Mucosa of descending colon (tissue), 3 donors: ENCODE measurements around the gene NR6A1. TPM values are rescaled to one million over a fixed set of nuclear protein-coding genes. Genes with fewer than 3 reads are reported as not detected.
A peak's percentile ranks its signal among the peaks of the same experiment; 100 is the strongest.
"Not testable (repeated sequence)": the region's sequence is repeated elsewhere in the genome, so short reads cannot be mapped to it uniquely, and the experiment has no call there.

Experiments
- ATAC-seq: fragments of 200-7000 bp; cut with Tn5 transposase; one replicate; pipeline ENCODE4 v1.9.1; 2020; ENCODE audit warnings: mild to moderate bottlenecking, moderate library complexity
- DNase-seq, 3 donors: peaks; one replicate each; pipeline ENCODE4 v3.0.0-alpha.2; 2020
- H3K36me3 ChIP-seq: fragments of 200-600 bp; one replicate; pipeline ENCODE4 v1.8.0; 2021; ENCODE audit warnings: low read depth, mild to moderate bottlenecking
- H3K4me1 ChIP-seq: fragments of 200-600 bp; one replicate; pipeline ENCODE4 v1.8.0; 2021; ENCODE audit warnings: low read depth, mild to moderate bottlenecking
- H3K4me3 ChIP-seq: fragments of 200-600 bp; one replicate; pipeline ENCODE4 v1.8.0; 2021; ENCODE audit warnings: mild to moderate bottlenecking
- H3K9me3 ChIP-seq: fragments of 200-600 bp; one replicate; pipeline ENCODE4 v1.8.0; 2021; ENCODE audit warnings: mild to moderate bottlenecking
- CTCF ChIP-seq: fragments of 200-600 bp; IDR thresholded peaks from one replicate; pipeline ENCODE4 v1.8.0; 2022; ENCODE audit warnings: antibody characterized with exemption, mild to moderate bottlenecking
- intact Hi-C, 2 donors: fragments of 100-400 bp; cut with DNase I in 1 of 2; cut with micrococcal nuclease in 1 of 2; formaldehyde crosslinking; loops; one replicate each; pipeline versions ENCODE4 v1.11.0 to v1.11.1; 2022; cut with DNase I, micrococcal nuclease
- total RNA-seq, 3 donors: library from RNA; stranded (reverse); fragmentation: NEBNext Ultra II Directional in 2 of 3; extraction: Animal tissue kit (Norgen Biotek cat#: 25700) in 2 of 3; gene quantifications; one replicate each; pipeline versions ENCODE4 v1.2.1 to v1.2.4, GENCODE V29; 2021 to 2023
- donor health status: DM: no; HTN: no; CAD: no; lungs with moderate emphysema.
- donor health status: DM: no; HTN: no; CAD: no.
- donor health status: DM: no; HTN: yes; CAD: no.

NR6A1 gene
- total RNA-seq, 3 donors from 2014 or later = 5.6 to 8.4 (median 7.0) TPM

DNA sequence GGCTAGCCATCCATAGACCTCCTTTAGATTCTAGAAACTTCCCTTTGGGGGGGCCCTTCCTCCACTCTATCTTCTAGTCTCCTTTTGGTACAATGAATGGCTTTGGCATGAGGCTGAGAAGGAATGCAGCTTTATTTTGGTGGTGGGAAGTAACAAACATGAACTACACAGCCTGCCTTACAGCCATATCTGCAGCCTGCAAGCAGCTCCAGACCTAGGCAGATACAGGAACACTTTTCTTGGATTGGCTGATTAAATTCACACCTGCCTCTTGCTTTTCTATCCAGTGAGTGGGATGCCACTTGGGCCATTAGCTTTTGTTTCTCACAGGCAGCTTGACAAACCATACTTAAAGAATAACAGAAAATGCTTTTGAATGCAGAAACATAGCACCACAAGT, 28.2 kb downstream of the NR6A1 start:
- H3K4me3 ChIP-seq = no peak overlapping the region
- peaks cover 2% of the 10 kb centered on the region for H3K4me1 ChIP-seq
- ATAC-seq (no peak), DNase-seq (no peak)
- TF ChIP-seq CTCF = no peak
- no peaks in the 10 kb centered on the region for H3K9me3 ChIP-seq
- intact Hi-C loops = no loop called here
- H3K36me3 ChIP-seq = no peaks in the 10 kb centered on the region

- H3K4me3 ChIP-seq = no peak overlapping the region
- DNase-seq (no peak), ATAC-seq (no peak)
- no peaks in the 10 kb centered on the region for H3K9me3 ChIP-seq
- intact Hi-C loops = no loop called here
- no peak for TF ChIP-seq CTCF
- peaks cover 2% of the 10 kb centered on the region for H3K4me1 ChIP-seq
- H3K36me3 ChIP-seq = no peaks in the 10 kb centered on the region
Observed at GRCh38 chr9:124741662-124742061, 29.4 kb downstream of the NR6A1 start.

DNA sequence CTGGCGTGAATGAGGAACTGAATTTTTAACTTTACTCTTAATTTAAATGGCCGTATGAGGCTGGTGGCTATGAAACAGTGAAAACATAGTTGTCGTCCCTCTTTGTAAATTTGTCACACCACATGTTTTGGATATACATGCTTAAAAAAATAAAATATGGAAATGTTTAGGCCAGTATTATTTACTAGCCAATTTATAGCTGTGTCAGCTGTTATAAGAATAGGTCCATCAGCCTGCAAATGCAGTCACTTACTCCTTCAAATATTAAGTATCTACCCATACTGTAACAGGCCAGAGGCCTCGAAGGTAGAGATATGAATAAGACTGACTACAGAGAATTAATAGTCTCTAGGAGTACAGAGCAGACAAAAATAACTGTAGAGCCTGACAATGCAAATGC, 30.0 kb downstream of the NR6A1 start:
- TF ChIP-seq CTCF = no peak
- intact Hi-C loops = no loop called here
- Histone ChIP-seq H3K9me3 (no peaks in the 10 kb centered on the region), H3K4me1 (peaks cover 2% of the 10 kb centered on the region), H3K4me3 (no peak overlapping the region), H3K36me3 (no peaks in the 10 kb centered on the region)
- no peak for ATAC-seq
- DNase-seq = no peak

DNA sequence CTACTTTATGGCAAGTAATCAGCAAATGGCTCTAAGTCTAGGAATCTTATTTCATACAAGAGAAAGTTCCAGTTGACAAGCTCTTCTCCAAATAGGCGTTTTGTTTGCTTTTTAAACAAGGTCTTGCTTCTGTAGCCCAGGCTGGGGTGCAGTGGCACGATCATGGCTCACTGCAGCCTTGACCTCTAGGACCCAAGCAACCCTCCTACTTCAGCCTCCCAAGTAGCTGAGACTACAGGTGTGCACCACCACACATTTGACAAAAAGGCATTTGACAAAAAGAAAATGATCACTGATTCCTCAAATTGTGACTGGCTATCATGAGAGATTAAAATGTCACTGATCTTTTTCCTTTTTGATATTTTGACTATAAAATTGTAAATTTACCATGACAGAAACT, 31.8 kb downstream of the NR6A1 start:
- TF ChIP-seq CTCF = no peak
- H3K4me1 ChIP-seq = peaks cover 11% of the 10 kb centered on the region
- no peaks in the 10 kb centered on the region for H3K36me3 ChIP-seq
- no peak for ATAC-seq
- no peaks in the 10 kb centered on the region for H3K9me3 ChIP-seq
- intact Hi-C loops = no loop called here
- H3K4me3 ChIP-seq = no peak overlapping the region
- DNase-seq = peak in 1 of 3 donors; percentile 19

DNA sequence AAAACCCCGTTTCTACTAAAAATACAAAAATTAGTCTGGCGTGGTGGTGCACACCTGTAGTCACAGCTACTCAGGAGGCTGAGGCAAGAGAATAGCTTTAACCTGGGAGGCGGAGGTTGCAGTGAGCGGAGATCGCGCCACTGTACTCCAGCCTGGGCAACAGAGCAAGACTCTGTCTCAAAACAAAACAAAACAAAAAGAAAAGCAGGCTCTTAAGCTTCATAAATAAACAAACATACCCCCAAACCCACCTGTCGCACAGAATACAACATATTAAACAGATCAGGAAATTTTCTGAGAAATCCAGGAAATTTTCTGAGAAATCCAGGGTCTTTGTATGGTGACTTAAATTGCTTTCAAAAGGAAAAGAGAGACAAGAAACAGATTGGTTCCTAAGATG, 33.0 kb downstream of the NR6A1 start:
- ATAC-seq, H3K9me3 ChIP-seq, H3K4me1 ChIP-seq, DNase-seq, H3K4me3 ChIP-seq, intact Hi-C loops, H3K36me3 ChIP-seq: not testable (repeated sequence)

DNA sequence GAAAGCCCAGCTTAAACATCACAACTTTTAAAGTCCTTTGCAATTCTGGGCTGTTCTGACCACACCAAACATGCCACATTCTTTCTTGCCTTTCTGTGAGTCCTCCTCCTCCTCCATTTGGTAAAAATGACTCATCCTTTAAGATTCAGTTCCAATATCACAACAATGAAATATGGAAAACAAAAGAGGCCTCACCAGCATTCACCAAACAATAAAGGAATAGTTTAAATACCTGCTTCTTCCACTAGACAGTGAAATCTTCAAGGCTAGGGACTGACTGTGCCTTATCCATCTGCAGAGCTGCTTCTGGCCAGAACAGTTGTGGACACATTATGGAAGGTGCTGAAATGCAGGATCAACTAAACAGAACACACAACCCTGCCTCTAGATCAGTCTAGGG, 36.0 kb downstream of the NR6A1 start:
- ATAC-seq = peak; percentile 6
- intact Hi-C loops = no loop called here
- Histone ChIP-seq H3K36me3 (no peaks in the 10 kb centered on the region), H3K4me1 (peaks cover 13% of the 10 kb centered on the region), H3K4me3 (no peak overlapping the region), H3K9me3 (no peaks in the 10 kb centered on the region)
- no peak for DNase-seq
- TF ChIP-seq CTCF = no peak

DNA sequence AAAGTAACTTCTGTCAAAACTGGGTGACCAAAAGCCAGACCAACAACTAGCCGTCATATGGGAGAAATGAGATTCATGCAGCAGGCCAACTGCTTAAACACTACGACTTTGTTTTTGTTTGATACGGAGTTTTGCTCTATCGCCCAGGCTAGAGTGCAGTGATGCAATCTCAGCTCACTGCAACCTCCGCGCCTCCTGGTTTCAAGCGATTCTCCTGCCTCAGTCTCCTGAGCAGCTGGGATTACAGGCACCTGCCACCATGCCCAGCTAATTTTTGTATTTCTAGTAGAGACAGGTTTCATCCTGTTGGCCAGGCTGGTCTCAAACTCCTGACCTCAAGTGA, 36.4 kb downstream of the NR6A1 start:
- intact Hi-C loops, H3K9me3 ChIP-seq, H3K4me3 ChIP-seq, ATAC-seq, H3K36me3 ChIP-seq: not testable (repeated sequence)
- peaks cover 13% of the 10 kb centered on the region for H3K4me1 ChIP-seq
- DNase-seq = peak in 1 of 3 donors; percentile 21
